Esophagus (tissue), 2 donors: ENCODE data around the gene LAMB3. TPM values are rescaled to one million over a fixed set of nuclear protein-coding genes. Genes with fewer than 3 reads are reported as not detected.

ENCODE experiments used
- H3K27ac ChIP-seq, 2 donors: one replicate each; pipeline ENCODE4 v1.5.1; 2013; ENCODE audit warnings: low read depth in 2 of 2, mild to moderate bottlenecking in 2 of 2, inconsistent platforms in 1 of 2, low read length in 1 of 2, moderate library complexity in 1 of 2
- H3K27me3 ChIP-seq, 2 donors: one replicate each; pipeline ENCODE4 v1.6.1; 2013; ENCODE audit warnings: low read length in 2 of 2, control low read depth in 1 of 2, mild to moderate bottlenecking in 1 of 2; ENCODE audit not compliant: insufficient read depth in 2 of 2, control insufficient read depth in 1 of 2
- H3K36me3 ChIP-seq, 2 donors: one replicate each; pipeline ENCODE4 v1.6.1; 2013; ENCODE audit warnings: low read length in 1 of 2; ENCODE audit not compliant: control insufficient read depth in 2 of 2, insufficient read depth in 2 of 2
- H3K4me1 ChIP-seq, 2 donors: one replicate each; pipeline ENCODE4 v1.6.1; 2013; ENCODE audit warnings: low read length in 1 of 2; ENCODE audit not compliant: control insufficient read depth in 2 of 2, insufficient read depth in 2 of 2
- H3K4me3 ChIP-seq, 2 donors: one replicate each; pipeline ENCODE4 v1.5.1; 2013; ENCODE audit warnings: low read length in 2 of 2, mild to moderate bottlenecking in 2 of 2, low read depth in 1 of 2, moderate library complexity in 1 of 2
- H3K9me3 ChIP-seq, 2 donors: one replicate each; pipeline ENCODE4 v1.6.1; 2013; ENCODE audit warnings: mild to moderate bottlenecking in 2 of 2, low read depth in 1 of 2, low read length in 1 of 2, moderate library complexity in 1 of 2; ENCODE audit not compliant: control insufficient read depth in 2 of 2, insufficient read depth in 1 of 2
- WGBS, 2 donors: extraction: QIAGEN DNeasy Blood & Tissue Kit; methylation state at CpG; one replicate each; pipeline ENCODE4 v1.1.7; 2013; 5-methylcytosine and 5-hydroxymethylcytosine counted together
- polyA plus RNA-seq, 2 donors: library from polyadenylated mRNA; stranded (reverse); fragments of 200-250 nt; gene quantifications; one replicate each; pipeline ENCODE4 v1.2.3, GENCODE V29; 2013
- donor health status: healthy with polysubstance abuse.
- donor health status: Bipolar disorder and iron deficiency.

The LAMB3 gene
- polyA plus RNA-seq, 2 donors = 15.2 to 31.1 TPM

- Histone ChIP-seq H3K36me3 (peaks cover 0 to 5% of the 10 kb centered on the region in 2 donors), H3K27me3 (no peaks in the 10 kb centered on the region), H3K9me3 (no peaks in the 10 kb centered on the region), H3K4me1 (peaks cover 0 to 2% of the 10 kb centered on the region in 2 donors), H3K27ac (no peak overlapping the region), H3K4me3 (no peak overlapping the region)
- 75 to 82% methylated on average over 12 of the region's 12 CpGs for WGBS, 2 donors
Measured at GRCh38 chr1:209612646-209613399, 39.4 kb downstream of the LAMB3 start.

DNA sequence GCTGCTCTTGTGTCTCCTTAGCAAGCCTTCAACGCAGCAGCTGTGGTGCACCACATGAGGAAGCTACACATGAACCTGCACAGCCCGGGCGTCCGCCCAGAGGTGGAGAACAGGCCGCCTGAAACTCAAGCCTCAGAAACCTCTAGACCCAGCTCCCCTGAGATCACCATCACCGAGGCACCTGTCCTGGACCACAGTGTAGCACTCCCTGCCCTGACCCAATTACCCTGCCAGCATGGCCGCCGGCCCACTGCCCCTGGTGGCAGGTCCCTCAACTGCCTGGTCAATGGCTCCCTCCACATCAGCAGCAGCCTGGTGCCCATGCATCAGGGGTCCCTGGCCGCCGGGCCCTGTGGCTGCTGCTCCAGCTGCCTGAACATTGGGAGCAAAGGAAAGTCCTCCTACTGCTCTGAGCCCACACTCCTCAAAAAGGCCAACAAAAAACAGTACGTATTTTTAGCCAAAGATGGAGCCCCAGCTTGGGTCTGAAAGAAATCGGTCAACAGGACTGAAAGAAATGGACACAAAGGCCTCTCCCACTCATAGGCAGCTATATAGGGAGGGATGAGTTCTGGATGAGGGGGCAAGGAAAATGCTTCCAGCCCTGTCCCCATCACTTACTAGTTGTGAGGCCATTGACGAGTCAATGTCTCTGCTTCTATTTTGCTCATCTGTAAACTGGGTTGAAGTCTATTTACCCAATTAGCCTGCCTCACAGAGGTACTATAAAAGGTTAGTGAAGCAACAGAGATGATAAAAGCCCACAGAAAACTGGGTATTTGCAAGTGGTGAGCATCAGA lies 40.3 kb downstream of the LAMB3 start:
- Histone ChIP-seq H3K4me1 (peaks cover 0 to 4% of the 10 kb centered on the region in 2 donors), H3K4me3 (no peak overlapping the region), H3K36me3 (peaks cover 0 to 5% of the 10 kb centered on the region in 2 donors), H3K27ac (no peak overlapping the region), H3K27me3 (no peaks in the 10 kb centered on the region), H3K9me3 (no peaks in the 10 kb centered on the region)
- WGBS, 2 donors = 84 to 89% methylated on average over 13 of the region's 13 CpGs

GRCh38 chr1:209610631-209610905 lies 41.7 kb downstream of the LAMB3 start:
- H3K36me3 ChIP-seq = peaks cover 0 to 5% of the 10 kb centered on the region in 2 donors
- no peaks in the 10 kb centered on the region for H3K9me3 ChIP-seq
- no peaks in the 10 kb centered on the region for H3K27me3 ChIP-seq
- 85 to 90% methylated on average over 3 of the region's 3 CpGs for WGBS, 2 donors
- no peak overlapping the region for H3K4me3 ChIP-seq
- H3K27ac ChIP-seq = no peak overlapping the region
- peaks cover 0 to 4% of the 10 kb centered on the region in 2 donors for H3K4me1 ChIP-seq

DNA sequence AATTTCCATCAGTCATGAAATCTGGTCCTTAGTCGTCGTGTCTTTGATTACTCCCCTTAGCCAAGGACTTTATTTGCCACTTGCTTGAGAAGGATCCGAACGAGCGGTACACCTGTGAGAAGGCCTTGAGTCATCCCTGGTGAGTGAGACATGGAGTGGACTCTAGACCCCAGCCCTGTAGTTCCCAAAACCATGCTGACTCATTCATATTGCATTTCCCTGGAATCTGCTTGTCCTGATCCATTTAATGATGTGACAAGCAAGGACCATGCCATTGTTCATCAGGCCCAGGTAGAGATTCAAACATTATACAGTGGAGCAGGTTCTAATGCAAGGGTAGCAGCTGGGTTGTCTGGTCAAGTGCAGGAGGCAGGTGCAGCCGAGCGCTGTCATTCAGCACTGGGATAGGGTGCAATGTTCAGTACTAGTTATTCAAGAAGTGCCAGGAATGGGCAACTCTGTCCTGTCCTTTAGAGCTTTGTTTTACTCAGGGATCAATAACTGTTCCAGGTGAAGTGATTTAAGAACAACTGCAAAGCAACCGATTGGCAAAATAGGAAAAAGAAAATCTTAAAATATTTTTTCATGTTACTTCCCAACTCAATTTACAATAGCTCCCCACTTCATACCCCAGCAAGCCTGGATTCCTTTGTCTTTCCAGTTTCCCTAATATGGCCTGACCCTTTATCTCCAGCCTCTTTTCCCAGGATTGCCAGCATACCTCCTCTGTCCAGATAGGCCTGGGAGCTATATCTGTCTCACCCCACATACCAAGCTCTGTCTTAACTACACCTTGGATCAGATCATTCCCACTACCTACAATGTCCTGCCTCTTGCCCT lies 42.2 kb downstream of the LAMB3 start:
- H3K4me3 ChIP-seq = no peak overlapping the region

DNA sequence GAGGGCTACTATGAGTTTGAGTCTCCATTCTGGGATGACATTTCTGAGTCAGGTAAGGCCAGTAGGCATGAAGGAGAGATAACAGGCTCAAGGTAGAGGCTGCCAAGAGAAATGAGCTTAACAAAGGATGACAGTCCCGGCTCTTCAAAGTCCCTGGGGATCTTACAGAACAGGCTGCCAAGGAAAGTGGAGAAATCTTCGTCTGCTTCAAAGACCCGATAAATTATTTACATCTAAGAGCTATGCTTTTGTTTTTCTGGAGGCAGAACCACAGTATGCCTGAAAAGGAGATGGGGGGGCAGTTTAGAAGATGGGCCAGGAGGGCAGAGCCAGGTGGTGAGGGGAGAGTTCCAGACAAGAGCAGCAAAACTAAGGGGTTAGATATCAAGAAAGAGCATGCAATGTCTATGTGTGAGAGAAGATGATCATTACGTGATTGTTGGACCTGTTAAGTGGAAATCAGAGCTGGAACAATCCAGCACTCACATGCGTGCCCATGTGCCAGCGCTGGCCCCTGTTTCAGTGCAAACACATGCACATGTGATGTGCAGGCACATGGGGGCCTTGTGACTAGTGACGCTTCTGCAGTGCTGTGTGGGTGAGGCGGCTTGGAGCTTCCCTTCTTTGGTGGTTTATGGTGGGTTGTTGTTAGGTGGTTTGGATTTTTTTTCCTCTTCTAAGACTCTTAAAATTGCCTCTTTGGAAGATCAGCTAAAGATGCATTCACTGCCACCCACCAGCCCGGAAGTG lies 43.0 kb downstream of the LAMB3 start:
- H3K9me3 ChIP-seq = no peaks in the 10 kb centered on the region
- no peak overlapping the region for H3K4me3 ChIP-seq
- H3K27me3 ChIP-seq = no peaks in the 10 kb centered on the region
- 81 to 84% methylated on average over 9 of the region's 9 CpGs for WGBS, 2 donors
- no peaks in the 10 kb centered on the region for H3K36me3 ChIP-seq
- no peak overlapping the region for H3K27ac ChIP-seq
- H3K4me1 ChIP-seq = peaks cover 0 to 4% of the 10 kb centered on the region in 2 donors

More for the DNA sequence above, 42.2 kb downstream of the LAMB3 start:
- Histone ChIP-seq H3K4me1 (peaks cover 0 to 4% of the 10 kb centered on the region in 2 donors), H3K36me3 (peaks cover 0 to 1% of the 10 kb centered on the region in 2 donors), H3K9me3 (no peaks in the 10 kb centered on the region), H3K27ac (no peak overlapping the region), H3K27me3 (no peaks in the 10 kb centered on the region)
- WGBS, 2 donors = 79 to 89% methylated on average over 8 of the region's 8 CpGs

- Histone ChIP-seq H3K9me3 (no peaks in the 10 kb centered on the region), H3K27me3 (no peaks in the 10 kb centered on the region), H3K27ac (no peak overlapping the region), H3K36me3 (no peaks in the 10 kb centered on the region), H3K4me1 (peaks cover 0 to 4% of the 10 kb centered on the region in 2 donors), H3K4me3 (no peak overlapping the region)
- WGBS, 2 donors = 55 to 60% methylated on average over 8 of the region's 8 CpGs
Measured at GRCh38 chr1:209607795-209608178, 44.4 kb downstream of the LAMB3 start.

DNA sequence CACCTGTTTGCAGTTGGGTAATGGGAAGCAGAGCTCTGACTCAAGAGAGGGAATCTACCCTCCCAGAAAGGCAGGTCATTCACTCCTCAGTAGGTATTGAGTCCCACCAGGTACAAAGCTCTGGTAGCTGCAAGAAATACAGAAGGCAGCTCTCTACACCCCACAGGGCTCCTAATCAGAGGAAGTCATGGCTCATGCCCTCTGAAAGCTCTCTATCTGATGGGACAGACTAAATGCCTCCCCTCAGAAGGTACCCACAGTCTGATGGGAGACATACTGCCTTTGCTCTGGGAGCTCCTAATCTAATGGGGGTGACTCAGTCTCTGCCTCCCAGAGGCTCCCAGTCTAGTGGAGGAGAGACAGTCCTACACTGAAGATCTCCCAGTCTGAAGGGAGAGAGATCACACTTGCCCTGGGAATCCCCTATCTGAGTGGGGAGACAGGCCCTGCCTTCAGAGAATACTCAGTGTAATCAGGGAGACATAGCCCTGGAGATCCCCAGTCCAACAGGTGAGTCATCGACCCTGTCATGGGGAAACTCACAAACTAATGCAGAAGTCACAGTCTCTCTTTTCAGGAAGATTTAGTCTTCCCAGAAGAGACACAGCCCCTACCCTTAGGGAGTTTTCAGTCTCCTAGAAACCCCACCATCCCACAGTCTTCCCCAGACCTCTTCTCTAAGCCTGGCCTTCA lies 45.0 kb downstream of the LAMB3 start:
- Histone ChIP-seq H3K27ac (no peak overlapping the region), H3K4me3 (no peak overlapping the region), H3K4me1 (peaks cover 0 to 4% of the 10 kb centered on the region in 2 donors), H3K36me3 (no peaks in the 10 kb centered on the region), H3K27me3 (no peaks in the 10 kb centered on the region), H3K9me3 (no peaks in the 10 kb centered on the region)
- 25 to 50% methylated on average over 1 of the region's 1 CpG for WGBS, 2 donors

GRCh38 chr1:209603877-209604276 lies 48.3 kb downstream of the LAMB3 start:
- H3K4me1 ChIP-seq = peaks cover 0 to 4% of the 10 kb centered on the region in 2 donors
- no peak overlapping the region for H3K4me3 ChIP-seq
- H3K27me3 ChIP-seq = no peaks in the 10 kb centered on the region
- no peak overlapping the region for H3K27ac ChIP-seq
- 79 to 90% methylated on average over 5 of the region's 5 CpGs for WGBS, 2 donors
- no peaks in the 10 kb centered on the region for H3K9me3 ChIP-seq
- H3K36me3 ChIP-seq = no peaks in the 10 kb centered on the region
